ENCODE data around the gene ALDH18A1.

Gene ALDH18A1

GRCh38 chr10:95559471-95559870, 97.0 kb downstream of the ALDH18A1 start:
- no peak overlapping the region for H3K4me3 ChIP-seq (ENCODE audit: low read depth, low read length)

GRCh38 chr10:95558593-95559320, 97.8 kb downstream of the ALDH18A1 start:
- no peak overlapping the region for H3K4me3 ChIP-seq (ENCODE audit: low read depth, low read length)

- H3K4me3 ChIP-seq (ENCODE audit: low read depth, low read length) = no peak overlapping the region
Measured at GRCh38 chr10:95556994-95557767, 99.3 kb downstream of the ALDH18A1 start.

All from iPS-11a (cell line).